GM19467 (cell line): ENCODE measurements around the gene CTDNEP1.
"Not testable (repeated sequence)": the region's sequence is repeated elsewhere in the genome, so short reads cannot be mapped to it uniquely, and the experiment has no call there.

Source experiments
- ATAC-seq: cut with Tn5 transposase; IDR thresholded peaks from one replicate; pipeline ENCODE4 v1.9.1; 2021; ENCODE audit warnings: mild to moderate bottlenecking, moderate library complexity; ENCODE audit not compliant: unreplicated experiment

The CTDNEP1 gene

GRCh38 chr17:7249214-7249613 lies 2.3 kb downstream of the CTDNEP1 start:
- no peak for ATAC-seq

DNA sequence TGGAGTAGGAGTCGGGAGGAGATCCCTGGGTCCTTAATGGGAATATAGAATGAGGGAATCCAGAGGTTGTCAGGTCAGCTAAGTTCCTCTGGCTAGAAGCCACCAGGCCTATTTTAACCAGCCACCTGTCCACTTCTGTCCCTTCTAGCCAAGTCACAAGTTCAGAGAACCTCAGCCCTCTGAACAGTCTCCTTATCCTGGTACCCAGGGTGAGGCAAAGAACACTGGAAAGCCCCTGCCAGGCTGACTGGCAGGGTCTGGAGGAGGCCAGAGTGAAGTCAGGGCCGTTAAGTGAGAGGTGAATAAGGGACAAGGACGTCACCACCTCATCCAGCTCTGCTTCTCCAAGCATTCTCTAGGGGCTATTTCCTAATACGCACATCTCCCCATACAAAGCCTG lies 2.7 kb downstream of the CTDNEP1 start:
- no peak for ATAC-seq

GRCh38 chr17:7246779-7247178 lies 4.8 kb downstream of the CTDNEP1 start:
- no peak for ATAC-seq

- ATAC-seq = not testable (repeated sequence)
These were observed 7.7 kb downstream of the CTDNEP1 start for GRCh38 chr17:7243838-7244237.

DNA sequence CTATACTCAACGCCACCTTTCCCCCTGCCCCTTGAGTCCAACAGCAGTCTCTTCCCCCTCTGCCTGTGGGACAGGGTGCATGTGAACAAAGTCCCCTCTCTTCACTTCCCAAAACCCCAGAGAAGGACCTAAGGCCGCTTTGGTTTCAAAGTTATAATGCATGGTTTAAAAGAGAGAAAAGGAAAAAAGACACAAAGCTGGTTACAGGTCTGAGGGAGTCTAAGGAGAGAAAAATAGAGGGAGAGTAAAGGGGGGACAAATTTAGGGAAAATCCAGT lies 8.1 kb downstream of the CTDNEP1 start:
- no peak for ATAC-seq

DNA sequence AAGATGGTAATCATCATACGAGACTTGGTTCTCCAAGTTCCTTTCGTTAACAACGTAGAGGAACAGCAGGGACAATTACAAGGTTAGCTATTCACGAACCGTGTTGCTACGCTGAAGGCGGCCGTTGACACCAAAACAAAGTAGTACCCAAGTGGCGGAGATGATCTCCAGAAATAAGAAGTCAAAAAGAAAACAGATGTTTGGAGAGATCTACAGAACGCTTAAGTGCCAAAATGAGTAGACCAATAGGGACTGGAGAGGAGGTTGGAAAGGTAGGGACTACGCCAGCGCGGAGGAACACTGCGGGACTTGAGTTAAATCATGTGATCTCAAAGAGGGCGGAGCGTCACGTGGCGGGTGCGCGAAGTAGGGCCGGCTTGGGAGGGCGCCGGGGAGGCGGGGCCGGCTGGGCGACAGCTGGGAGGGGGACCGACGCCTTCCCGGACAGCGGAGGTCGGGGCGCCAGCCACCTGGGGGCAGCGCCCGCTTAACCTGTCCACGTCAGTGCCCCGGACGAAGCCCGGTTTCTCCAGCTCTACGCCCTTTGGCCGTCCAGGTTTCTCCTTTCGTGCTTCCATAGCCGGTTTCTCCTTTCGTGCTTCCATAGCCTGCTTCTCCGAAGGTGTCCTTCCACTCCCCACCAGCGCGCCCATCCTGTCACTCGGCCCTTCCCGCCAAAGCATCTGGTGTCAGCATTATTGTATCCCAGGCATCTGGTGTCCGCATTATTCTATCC lies 8.6 kb downstream of the CTDNEP1 start:
- peak; percentile 35 for ATAC-seq

GRCh38 chr17:7241783-7242716 lies 9.5 kb downstream of the CTDNEP1 start, which contains the start of gene GABARAP:
Gene GABARAP, minus strand, starts transcription at chr17:7242449. Its CDS starts 119 bp downstream, at chr17:7242330.
- peak; percentile 37 for ATAC-seq

- ATAC-seq = no peak
These were observed 10.3 kb downstream of the CTDNEP1 start for GRCh38 chr17:7241090-7241733.

DNA sequence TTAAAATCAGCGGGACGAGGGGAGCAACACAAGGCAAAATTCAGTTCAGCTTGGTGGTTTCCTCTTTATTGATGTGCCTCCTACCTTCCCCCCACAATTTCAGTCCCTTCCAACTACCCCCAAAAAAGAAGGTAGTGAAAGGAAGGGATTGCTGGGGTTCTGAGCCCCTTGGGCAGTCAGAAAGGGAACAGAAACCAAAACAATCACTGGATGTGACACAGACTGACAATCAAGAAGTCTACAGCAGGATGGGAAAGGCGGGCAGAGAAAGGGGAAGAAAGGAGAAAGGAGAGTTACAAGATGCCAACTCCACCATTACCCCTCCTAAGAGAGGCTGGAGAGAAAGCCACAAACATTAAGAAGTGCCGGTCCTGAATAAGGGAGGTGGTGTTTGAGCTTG lies 11.2 kb downstream of the CTDNEP1 start:
- ATAC-seq = no peak

GRCh38 chr17:7239091-7240027 lies 12.2 kb downstream of the CTDNEP1 start, which contains the start of gene PHF23:
Gene PHF23, minus strand, starts transcription at chr17:7239457. Its CDS starts 178 bp downstream, at chr17:7239279.
- ATAC-seq = peak; percentile 41

- no peak for ATAC-seq
These were observed 13.0 kb downstream of the CTDNEP1 start for GRCh38 chr17:7238420-7239090.

- ATAC-seq = no peak
These were observed 13.6 kb downstream of the CTDNEP1 start for GRCh38 chr17:7237761-7238419.

- ATAC-seq = no peak
These were observed 14.2 kb downstream of the CTDNEP1 start for GRCh38 chr17:7237266-7237760.

DNA sequence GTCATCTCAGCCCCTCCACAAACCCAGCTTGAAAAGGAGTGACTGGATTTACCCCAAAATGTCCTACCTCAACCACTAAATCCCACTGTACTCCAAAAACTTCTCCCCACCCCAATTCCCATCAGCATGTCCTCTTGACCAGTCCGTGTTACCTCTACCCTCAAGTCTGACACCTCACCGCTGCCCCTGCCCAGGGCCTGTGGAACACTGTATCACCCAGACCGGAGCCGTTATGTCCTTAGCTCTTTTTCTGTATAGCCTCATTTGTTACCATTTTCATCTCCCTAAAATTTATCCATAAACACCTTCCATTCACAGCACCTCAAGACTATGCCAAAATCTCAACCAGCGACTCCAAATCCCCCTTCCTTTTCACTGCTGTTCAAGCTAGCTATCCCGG lies 14.7 kb downstream of the CTDNEP1 start:
- ATAC-seq = no peak

- ATAC-seq = no peak
These were observed 15.6 kb downstream of the CTDNEP1 start for GRCh38 chr17:7235693-7236665.

GRCh38 chr17:7234083-7234951 lies 17.2 kb downstream of the CTDNEP1 start, which contains the start of gene DVL2:
Gene DVL2, minus strand, starts transcription at chr17:7234517. Its CDS starts 255 bp downstream, at chr17:7234262.
- peak; percentile 55 for ATAC-seq

- ATAC-seq = no peak
These were observed 17.8 kb downstream of the CTDNEP1 start for GRCh38 chr17:7233701-7234082.
